Activated CD8-positive, alpha-beta T cell treated with anti-CD3 and anti-CD28 coated beads for 36 hours (primary cell): ENCODE measurements around the gene AFP. TPM values are rescaled to one million over a fixed set of nuclear protein-coding genes. Genes with fewer than 3 reads are reported as not detected.

Experiments
- ATAC-seq: fragments of 200-7000 bp; cut with Tn5 transposase; one replicate; pipeline ENCODE4 v1.10.0; 2021; ENCODE audit warnings: mild to moderate bottlenecking, moderate library complexity
- CTCF ChIA-PET: fragments of 350-600 bp; sonication (Branson Sonifier 250); formaldehyde crosslinking; loops from one replicate; lab custom pipeline; 2021; ENCODE audit warnings: antibody characterized with exemption; lab: Charles Lee
- POLR2A ChIA-PET: fragments of 350-600 bp; sonication (Branson Sonifier 250); formaldehyde crosslinking; loops from one replicate; lab custom pipeline; 2021; ENCODE audit warnings: antibody characterized with exemption; lab: Charles Lee
- DNase-seq: peaks from one replicate; pipeline ENCODE4 v3.0.0-alpha.2; 2020
- H3K27ac Mint-ChIP-seq: one replicate; pipeline ENCODE4 v1.8.0; 2021; ENCODE audit warnings: mild to moderate bottlenecking, mixed read lengths
- H3K27me3 Mint-ChIP-seq: one replicate; pipeline ENCODE4 v1.8.0; 2021; ENCODE audit warnings: mixed read lengths
- H3K36me3 Mint-ChIP-seq: one replicate; pipeline ENCODE4 v1.8.0; 2021; ENCODE audit warnings: low read depth, mixed read lengths
- H3K4me1 Mint-ChIP-seq: one replicate; pipeline ENCODE4 v1.8.0; 2021; ENCODE audit warnings: low read depth, mixed read lengths
- H3K4me3 Mint-ChIP-seq: one replicate; pipeline ENCODE4 v1.8.0; 2021; ENCODE audit warnings: mild to moderate bottlenecking, moderate library complexity, mixed read lengths
- H3K9me3 Mint-ChIP-seq: one replicate; pipeline ENCODE4 v1.8.0; 2021; ENCODE audit warnings: mixed read lengths
- intact Hi-C: fragments of 100-400 bp; cut with micrococcal nuclease; formaldehyde crosslinking; loops from one replicate; pipeline ENCODE4 v1.10.0; 2022
- total RNA-seq, 2 experiments: library from RNA; stranded (reverse); gene quantifications; one replicate each; pipeline ENCODE4 v1.2.3, GENCODE V29; 2021
- TF ChIP-seq, protein P1 (sequence below): fragments of 200-600 bp; IDR thresholded peaks from one replicate; pipeline ENCODE4 v1.8.0; 2022; ENCODE audit warnings: antibody characterized with exemption, mild to moderate bottlenecking

Gene AFP
- total RNA-seq, 2 experiments from 2014 or later = not detected

DNA sequence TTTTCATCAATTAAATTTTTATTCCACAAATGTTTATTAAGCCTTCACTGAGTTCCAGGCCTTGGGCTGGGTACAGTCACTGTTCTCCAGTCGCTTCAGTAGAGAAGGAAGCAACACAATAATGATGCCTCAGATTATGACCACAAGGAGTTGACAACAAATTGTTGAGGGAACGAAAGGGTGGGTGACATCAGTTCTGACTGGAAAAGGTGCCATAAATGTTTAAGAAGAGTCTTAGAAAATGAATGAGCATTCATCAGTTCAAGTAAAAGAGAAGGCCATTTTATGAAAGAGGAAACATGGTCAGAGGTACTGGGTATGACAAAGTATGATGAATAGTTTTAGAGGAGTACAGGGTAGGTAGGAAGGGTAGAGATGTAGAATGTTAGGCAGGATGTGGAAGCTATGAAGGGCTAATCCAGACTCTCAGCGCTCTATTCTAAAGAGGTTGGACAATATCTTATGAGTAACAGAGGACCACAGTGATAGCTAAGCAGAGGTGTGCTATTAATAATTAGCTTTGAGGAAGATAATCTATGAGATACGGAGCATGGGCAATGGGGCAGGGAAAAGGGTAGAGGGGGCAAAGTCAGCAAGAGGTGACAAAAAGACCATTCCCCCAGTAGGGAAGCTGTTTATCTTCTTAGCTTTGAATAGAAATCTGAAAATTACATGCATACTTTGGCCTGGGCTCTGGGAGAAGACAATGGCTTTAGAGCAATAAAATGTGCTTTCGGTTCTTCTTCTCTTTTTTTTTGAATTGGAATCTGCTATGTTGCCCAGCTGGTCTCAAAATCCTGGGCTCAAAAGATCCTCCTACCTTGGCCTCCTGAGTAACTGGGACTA, 20.4 kb downstream of the AFP start:
- Mint-ChIP-seq H3K36me3 (no peaks in the 10 kb centered on the region), H3K9me3 (no peaks in the 10 kb centered on the region), H3K4me3 (no peak overlapping the region), H3K27ac (no peak overlapping the region), H3K27me3 (peaks cover 3% of the 10 kb centered on the region), H3K4me1 (no peaks in the 10 kb centered on the region)
- intact Hi-C loops = no loop called here
- ChIA-PET CTCF (interaction anchor here (0.9 to 1.0 kb wide), 2 partner anchors 10 to 13 kb away, joined by 3 read pairs; no protein-coding TSS in a partner anchor), POLR2A (interaction anchor here (0.7 kb wide), 1 partner anchor 1736 kb away, joined by 3 read pairs; no protein-coding TSS in a partner anchor)
- ATAC-seq (no peak), DNase-seq (no peak)
- TF ChIP-seq, protein P1, sequence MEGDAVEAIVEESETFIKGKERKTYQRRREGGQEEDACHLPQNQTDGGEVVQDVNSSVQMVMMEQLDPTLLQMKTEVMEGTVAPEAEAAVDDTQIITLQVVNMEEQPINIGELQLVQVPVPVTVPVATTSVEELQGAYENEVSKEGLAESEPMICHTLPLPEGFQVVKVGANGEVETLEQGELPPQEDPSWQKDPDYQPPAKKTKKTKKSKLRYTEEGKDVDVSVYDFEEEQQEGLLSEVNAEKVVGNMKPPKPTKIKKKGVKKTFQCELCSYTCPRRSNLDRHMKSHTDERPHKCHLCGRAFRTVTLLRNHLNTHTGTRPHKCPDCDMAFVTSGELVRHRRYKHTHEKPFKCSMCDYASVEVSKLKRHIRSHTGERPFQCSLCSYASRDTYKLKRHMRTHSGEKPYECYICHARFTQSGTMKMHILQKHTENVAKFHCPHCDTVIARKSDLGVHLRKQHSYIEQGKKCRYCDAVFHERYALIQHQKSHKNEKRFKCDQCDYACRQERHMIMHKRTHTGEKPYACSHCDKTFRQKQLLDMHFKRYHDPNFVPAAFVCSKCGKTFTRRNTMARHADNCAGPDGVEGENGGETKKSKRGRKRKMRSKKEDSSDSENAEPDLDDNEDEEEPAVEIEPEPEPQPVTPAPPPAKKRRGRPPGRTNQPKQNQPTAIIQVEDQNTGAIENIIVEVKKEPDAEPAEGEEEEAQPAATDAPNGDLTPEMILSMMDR = no peak

DNA sequence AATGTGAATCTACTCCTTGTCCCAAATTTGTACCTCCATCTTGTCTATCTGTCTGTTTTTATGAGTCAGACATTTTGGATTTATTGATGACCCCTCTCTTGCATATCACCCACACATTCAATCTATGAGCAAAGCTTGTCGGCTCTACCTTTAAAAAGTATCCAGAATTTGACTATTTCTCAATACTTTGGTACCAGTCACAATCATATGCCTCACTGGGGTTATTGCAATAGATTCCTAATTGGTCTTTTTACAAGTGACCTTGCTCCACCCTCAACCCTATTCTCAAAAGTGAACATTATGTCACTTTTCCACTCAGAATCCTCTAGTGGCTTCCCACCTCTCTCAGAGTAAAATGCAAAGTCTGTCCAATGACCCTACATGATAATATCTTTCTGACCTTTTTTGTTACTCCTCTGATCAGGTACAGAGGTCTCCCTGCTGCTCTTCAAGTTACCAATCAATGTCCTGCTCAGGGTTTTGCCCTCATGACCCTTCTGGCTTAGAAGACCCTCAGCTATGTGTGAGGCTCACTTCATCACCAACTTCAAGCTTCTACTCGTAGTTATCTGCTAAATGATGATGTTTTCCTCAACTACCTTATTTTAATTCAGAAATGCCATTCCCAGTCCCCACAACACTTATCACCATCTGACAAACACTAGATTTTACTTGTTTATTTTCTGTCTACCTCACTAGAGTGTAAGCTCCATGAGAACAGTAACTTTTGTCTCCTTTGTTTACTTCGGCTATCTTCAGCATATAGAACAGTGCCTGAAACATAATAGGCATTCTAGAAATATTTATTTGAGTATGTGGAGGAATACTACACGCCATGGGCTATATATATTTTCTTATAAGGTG, 22.4 kb downstream of the AFP start:
- ChIA-PET POLR2A (no interaction called here), CTCF (interaction anchor here (4.7 kb wide), 1 partner anchor 12 kb away, joined by 18 read pairs; no protein-coding TSS in a partner anchor)

DNA sequence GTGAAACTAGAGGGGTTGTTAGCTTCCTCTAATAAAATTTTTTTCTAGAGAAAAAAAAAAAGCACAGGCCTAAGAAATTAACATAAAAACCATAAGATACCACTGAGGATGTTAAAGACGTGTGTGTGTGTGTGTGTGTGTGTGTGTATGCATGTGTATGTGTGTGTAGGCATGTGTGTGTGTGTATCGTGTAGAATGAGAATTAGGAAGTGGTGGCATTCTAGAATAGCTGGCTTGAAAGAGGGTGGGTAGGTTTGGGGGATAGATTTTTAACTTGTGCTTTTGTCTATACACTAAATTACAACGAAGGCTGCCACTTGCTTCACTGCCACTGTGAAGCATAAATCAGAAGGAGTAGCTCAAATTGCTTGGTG, 23.0 kb downstream of the AFP start:
- CTCF ChIA-PET = interaction anchor here (4.7 kb wide), 1 partner anchor 13 kb away, joined by 18 read pairs; no protein-coding TSS in a partner anchor
- Mint-ChIP-seq H3K36me3 (no peaks in the 10 kb centered on the region), H3K4me3 (no peak overlapping the region), H3K4me1 (no peaks in the 10 kb centered on the region), H3K27me3 (no peaks in the 10 kb centered on the region), H3K27ac (no peak overlapping the region), H3K9me3 (no peaks in the 10 kb centered on the region)
- ATAC-seq = no peak
- TF ChIP-seq, protein P1 = no peak
- POLR2A ChIA-PET = no interaction called here
- DNase-seq = no peak
- intact Hi-C loops = no loop called here

More for the DNA sequence above, 22.4 kb downstream of the AFP start:
- Mint-ChIP-seq H3K9me3 (no peaks in the 10 kb centered on the region), H3K27me3 (no peaks in the 10 kb centered on the region), H3K4me1 (no peaks in the 10 kb centered on the region), H3K4me3 (no peak overlapping the region), H3K27ac (no peak overlapping the region), H3K36me3 (no peaks in the 10 kb centered on the region)
- DNase-seq (no peak), ATAC-seq (no peak)
- intact Hi-C loops = no loop called here
- TF ChIP-seq, protein P1 = no peak

DNA sequence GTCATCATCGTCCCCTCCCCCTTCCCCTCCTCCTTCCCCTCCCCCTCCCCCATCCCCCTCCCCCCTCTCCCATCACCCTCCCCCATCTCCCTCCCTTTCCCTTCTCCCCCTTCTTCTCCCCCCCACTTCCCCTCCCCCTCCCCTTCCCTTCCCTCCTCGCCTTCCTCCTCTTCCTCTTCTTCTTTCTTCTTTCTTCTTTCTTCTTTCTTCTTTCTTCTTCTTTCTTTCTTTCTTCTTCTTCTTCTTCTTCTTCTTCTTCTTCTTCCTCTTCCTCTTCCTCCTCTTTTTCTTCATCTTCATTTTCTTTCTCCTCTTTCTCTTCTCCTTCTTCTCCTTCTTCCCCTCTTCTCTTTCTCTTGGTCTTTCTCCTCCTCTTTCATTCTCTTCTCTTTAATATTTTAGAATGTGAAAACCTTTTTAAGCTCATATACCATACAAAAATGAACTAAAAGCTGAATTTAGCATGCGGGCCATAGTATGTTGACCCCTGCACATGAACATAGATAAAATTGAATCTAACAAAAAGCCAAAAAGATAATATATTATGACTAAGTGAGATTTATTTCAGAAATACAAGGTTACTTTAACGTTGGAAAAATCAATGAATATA, 25.0 kb downstream of the AFP start:
- no peaks in the 10 kb centered on the region for H3K27me3 Mint-ChIP-seq
- ChIA-PET CTCF (interaction anchor here (4.7 kb wide), 1 partner anchor 15 kb away, joined by 18 read pairs; no protein-coding TSS in a partner anchor), POLR2A (interaction anchor here (0.7 kb wide), 1 partner anchor 910 kb away, joined by 3 read pairs; no protein-coding TSS in a partner anchor)

More for the DNA sequence above, 25.0 kb downstream of the AFP start:
- Mint-ChIP-seq H3K4me1 (no peaks in the 10 kb centered on the region), H3K4me3 (no peak overlapping the region), H3K9me3 (no peaks in the 10 kb centered on the region), H3K36me3 (no peaks in the 10 kb centered on the region), H3K27ac (no peak overlapping the region)
- ATAC-seq (no peak), DNase-seq (no peak)
- intact Hi-C loops = no loop called here
- TF ChIP-seq, protein P1 = no peak
